ENCODE results near the gene RDH12.
"Not testable (repeated sequence)": the region's sequence is repeated elsewhere in the genome, so short reads cannot be mapped to it uniquely, and the experiment has no call there.

Gene RDH12

GRCh38 chr14:67704484-67705089 lies 2.9 kb downstream of the RDH12 start:
- peak in 1 of 3 donors; percentile 1 for DNase-seq (ENCODE audit: low read depth in 3 of 3, low spot score in 1 of 3)

GRCh38 chr14:67705211-67705610 lies 3.5 kb downstream of the RDH12 start:
- DNase-seq (ENCODE audit: low read depth in 3 of 3, low spot score in 1 of 3) = no peak

DNA sequence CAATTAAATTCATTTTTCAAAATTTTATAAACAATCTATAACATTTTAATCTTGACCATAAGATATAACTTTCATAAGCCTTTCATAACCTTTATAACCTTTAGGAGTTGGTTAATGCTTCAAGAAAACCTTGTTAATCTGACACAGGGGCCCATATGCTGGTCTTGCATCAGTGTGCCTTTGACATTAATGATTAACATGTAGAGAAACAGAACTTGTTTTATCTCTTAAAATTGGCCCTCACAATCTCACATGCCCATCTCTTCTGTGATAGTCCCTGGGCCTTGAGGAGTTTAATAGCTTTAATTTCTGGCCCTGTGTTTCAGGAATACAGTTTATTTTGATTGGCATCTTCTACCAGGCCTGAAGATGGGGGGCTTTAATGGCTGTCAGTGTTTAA lies 7.7 kb downstream of the RDH12 start:
- DNase-seq (ENCODE audit: low read depth in 3 of 3, low spot score in 1 of 3) = not testable (repeated sequence)

DNA sequence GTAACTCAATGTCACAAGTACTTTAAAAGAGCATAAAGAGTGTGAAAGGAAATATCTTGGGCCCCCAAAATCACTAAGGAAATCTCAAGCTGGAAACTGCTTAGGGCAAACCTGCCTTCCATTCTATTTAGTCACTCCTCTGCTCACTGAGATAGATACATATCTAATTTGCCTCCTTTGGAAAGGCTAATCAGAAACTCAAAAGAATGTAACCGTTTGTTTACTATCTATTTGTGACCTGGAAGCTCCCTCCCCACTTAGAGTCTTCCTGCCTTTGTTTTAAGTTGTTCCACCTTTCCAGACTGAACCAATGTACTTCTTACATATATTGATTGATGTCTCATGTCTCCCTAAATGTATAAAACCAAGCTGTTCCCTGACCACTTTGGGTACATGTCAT lies 8.1 kb downstream of the RDH12 start:
- not testable (repeated sequence) for DNase-seq (ENCODE audit: low read depth in 3 of 3, low spot score in 1 of 3)

DNA sequence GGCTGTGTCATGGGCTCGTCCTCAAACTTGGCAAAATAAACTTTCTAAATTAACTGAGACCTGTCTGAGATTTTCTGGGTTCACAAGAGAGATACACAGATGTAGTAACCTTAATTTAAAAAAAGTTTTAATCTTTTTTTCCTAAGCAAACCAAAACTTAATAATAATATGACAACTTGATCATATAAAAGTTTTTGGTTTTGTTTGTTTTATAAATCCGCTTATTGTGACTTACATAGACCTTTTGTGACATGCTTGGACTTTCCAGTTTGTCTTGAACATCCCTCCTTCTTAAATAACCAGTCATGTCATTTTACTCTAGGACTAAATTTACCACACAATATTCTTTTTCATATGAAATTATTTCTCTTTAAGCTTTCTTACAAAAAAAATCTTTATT lies 8.5 kb downstream of the RDH12 start:
- no peak for DNase-seq (ENCODE audit: low read depth in 3 of 3, low spot score in 1 of 3)

DNA sequence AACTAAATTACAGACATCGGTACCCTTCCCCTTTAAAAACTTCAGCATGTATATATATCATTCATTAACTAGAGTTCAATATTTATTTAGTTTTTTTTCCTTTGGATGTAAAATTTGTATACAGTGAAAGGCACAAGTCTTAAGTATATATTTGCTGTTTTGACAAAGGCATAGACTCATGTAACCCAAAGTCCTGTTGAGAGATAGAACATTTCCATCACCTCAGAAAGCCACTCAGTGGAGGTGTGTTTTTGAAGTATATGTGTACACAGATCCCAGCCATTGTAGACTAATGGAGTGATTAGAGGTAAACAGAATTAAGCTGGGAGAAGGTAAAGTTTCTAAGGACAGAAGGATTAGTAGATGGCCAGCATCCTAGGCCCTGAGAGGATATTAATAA lies 15.4 kb downstream of the RDH12 start:
- no peak for DNase-seq (ENCODE audit: low read depth in 3 of 3, low spot score in 1 of 3)

- no peak for DNase-seq (ENCODE audit: low read depth in 3 of 3, low spot score in 1 of 3)
These were observed 16.6 kb downstream of the RDH12 start for GRCh38 chr14:67718265-67718664.

- DNase-seq (ENCODE audit: low read depth in 3 of 3, low spot score in 1 of 3) = not testable (repeated sequence)
These were observed 17.7 kb downstream of the RDH12 start for GRCh38 chr14:67719385-67719784.

DNA sequence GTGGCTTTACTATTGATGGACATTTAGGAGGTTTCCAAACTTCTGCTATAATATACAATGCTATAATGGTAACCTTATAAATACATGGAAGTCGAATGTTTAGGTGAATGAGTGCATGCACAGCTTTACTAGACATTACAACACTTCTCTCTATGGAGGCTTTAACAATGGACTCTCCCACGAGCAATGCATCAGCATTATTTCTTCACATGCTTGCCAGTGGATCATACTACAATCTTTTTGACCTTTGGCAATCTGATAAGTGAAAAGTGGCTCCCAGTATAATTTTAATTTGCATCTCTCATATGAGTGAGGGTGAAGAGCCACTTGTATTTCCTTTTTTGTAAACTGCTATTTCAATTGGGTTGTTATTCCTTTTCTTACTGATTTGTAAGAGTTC lies 18.2 kb downstream of the RDH12 start:
- DNase-seq (ENCODE audit: low read depth in 3 of 3, low spot score in 1 of 3) = no peak

GRCh38 chr14:67721875-67722274 lies 20.2 kb downstream of the RDH12 start:
- DNase-seq (ENCODE audit: low read depth in 3 of 3, low spot score in 1 of 3) = no peak

- no peak for DNase-seq (ENCODE audit: low read depth in 3 of 3, low spot score in 1 of 3)
These were observed 20.6 kb downstream of the RDH12 start for GRCh38 chr14:67722293-67722692.

GRCh38 chr14:67725171-67725570 lies 23.5 kb downstream of the RDH12 start:
- DNase-seq (ENCODE audit: low read depth in 3 of 3, low spot score in 1 of 3) = no peak

- no peak for DNase-seq (ENCODE audit: low read depth in 3 of 3, low spot score in 1 of 3)
These were observed 25.7 kb downstream of the RDH12 start for GRCh38 chr14:67727361-67727760.

DNA sequence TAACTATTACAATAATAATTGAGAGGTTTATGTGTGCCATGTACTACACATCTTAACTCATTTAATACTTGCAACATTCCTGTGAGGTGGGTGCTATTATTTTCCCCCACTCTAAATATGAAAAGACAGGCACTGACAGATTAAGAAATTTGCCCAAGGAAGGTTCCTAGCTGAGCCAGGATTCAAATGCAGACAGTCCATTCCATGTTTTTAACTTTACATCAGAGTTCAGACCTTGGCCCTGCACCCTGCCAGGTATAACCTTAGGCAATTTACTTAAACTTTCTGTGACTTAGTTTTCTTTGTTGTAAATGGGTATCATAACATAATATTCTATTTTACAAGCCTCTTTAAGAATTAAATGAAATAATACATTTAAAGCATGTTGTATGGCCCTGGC lies 26.6 kb downstream of the RDH12 start:
- DNase-seq (ENCODE audit: low read depth in 3 of 3, low spot score in 1 of 3) = no peak

GRCh38 chr14:67729072-67729885 lies 27.6 kb downstream of the RDH12 start:
- no peak for DNase-seq (ENCODE audit: low read depth in 3 of 3, low spot score in 1 of 3)

- no peak for DNase-seq (ENCODE audit: low read depth in 3 of 3, low spot score in 1 of 3)
These were observed 31.9 kb downstream of the RDH12 start for GRCh38 chr14:67733616-67734015.

- DNase-seq (ENCODE audit: low read depth in 3 of 3, low spot score in 1 of 3) = no peak
These were observed 33.0 kb downstream of the RDH12 start for GRCh38 chr14:67734675-67735074.

GRCh38 chr14:67735336-67736147 lies 33.9 kb downstream of the RDH12 start:
- DNase-seq (ENCODE audit: low read depth in 3 of 3, low spot score in 1 of 3) = no peak

DNA sequence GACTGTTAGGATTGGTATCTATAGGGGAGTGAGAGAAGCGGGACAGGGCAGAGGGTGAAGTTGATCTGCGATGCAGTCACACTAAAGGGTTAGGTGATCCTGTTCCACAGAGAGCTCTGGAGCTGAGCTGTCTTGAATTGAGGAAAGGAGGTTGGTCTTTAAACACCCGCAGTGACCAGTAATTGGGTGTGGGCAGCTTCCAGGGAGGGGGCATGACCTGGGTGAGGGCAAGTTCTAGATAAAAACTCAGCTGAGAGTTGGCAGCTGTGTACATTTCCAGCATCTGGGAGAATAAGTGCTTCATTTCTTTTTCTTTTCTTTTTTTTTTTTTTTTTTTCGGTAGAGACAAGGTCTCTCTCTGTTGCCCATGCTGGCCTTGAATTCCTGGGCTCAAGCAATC lies 35.1 kb downstream of the RDH12 start:
- DNase-seq (ENCODE audit: low read depth in 3 of 3, low spot score in 1 of 3) = no peak

GRCh38 chr14:67738740-67739504 lies 37.2 kb downstream of the RDH12 start:
- no peak for DNase-seq (ENCODE audit: low read depth in 3 of 3, low spot score in 1 of 3)

DNA sequence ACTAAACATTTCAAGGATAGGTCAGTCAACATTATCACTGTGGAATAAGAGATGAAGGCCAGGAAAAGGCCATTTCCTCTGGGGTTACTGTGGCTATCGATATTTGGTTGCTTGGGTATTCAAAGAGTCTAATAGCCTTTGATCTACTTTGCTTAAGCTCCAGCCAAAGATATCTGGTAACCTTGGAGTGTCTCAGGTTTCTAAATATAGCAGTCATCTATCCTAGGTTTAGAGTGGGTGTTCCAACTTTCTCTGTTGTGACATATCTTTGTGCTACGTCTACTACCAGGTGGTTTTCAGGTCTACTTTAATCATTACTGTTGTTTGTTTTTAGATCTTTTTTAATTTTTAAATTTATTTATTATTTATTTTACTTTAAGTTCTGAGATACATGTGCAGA lies 42.4 kb downstream of the RDH12 start:
- DNase-seq (ENCODE audit: low read depth in 3 of 3, low spot score in 1 of 3) = no peak

All from stimulated activated CD4-positive, alpha-beta T cell treated with anti-CD3 and anti-CD28 coated beads, TNF-alpha, amount 100 ng/mL, for 1 hour (primary cell).